Measurements from ENCODE around the gene DNAJC6. TPM values are rescaled to one million over a fixed set of nuclear protein-coding genes. Genes with fewer than 3 reads are reported as not detected.
A peak's percentile ranks its signal among the peaks of the same experiment; 100 is the strongest.

The DNAJC6 gene
- total RNA-seq, 1 experiment from 2014 or later = 3.1 TPM

- H3K9me3 Mint-ChIP-seq (ENCODE audit: low read depth, unreplicated experiment) = no peaks in the 10 kb centered on the region
- H3K4me1 Mint-ChIP-seq (ENCODE audit: low read depth, unreplicated experiment) = peaks cover 39% of the 10 kb centered on the region
- intact Hi-C loops (cut with micrococcal nuclease; ENCODE audit: unreplicated experiment) = no loop called here
- DNase-seq = no peak
- H3K36me3 Mint-ChIP-seq (ENCODE audit: insufficient read depth, unreplicated experiment) = peaks cover 4% of the 10 kb centered on the region
- H3K27me3 Mint-ChIP-seq (ENCODE audit: unreplicated experiment) = no peaks in the 10 kb centered on the region
- H3K4me3 Mint-ChIP-seq (ENCODE audit: low read depth, unreplicated experiment) = no peak overlapping the region
- no TSS peak for BruUV-seq (replicated peaks)
- TF ChIP-seq CTCF (IDR thresholded peaks at IDR 0.05; ENCODE audit: unreplicated experiment) = no peak
- CTCF ChIA-PET = interaction anchor here (1.2 kb wide), 1 partner anchor 13 kb away, joined by 3 read pairs; no protein-coding TSS in a partner anchor
- H3K27ac Mint-ChIP-seq (ENCODE audit: unreplicated experiment) = no peak overlapping the region
Measured at GRCh38 chr1:65412984-65413375, 103.6 kb downstream of the DNAJC6 start.

- Mint-ChIP-seq H3K27me3 (ENCODE audit: unreplicated experiment) (no peaks in the 10 kb centered on the region), H3K4me1 (ENCODE audit: low read depth, unreplicated experiment) (peaks cover 55% of the 10 kb centered on the region), H3K4me3 (ENCODE audit: low read depth, unreplicated experiment) (no peak overlapping the region), H3K27ac (ENCODE audit: unreplicated experiment) (no peak overlapping the region), H3K36me3 (ENCODE audit: insufficient read depth, unreplicated experiment) (peaks cover 3% of the 10 kb centered on the region), H3K9me3 (ENCODE audit: low read depth, unreplicated experiment) (no peaks in the 10 kb centered on the region)
- no TSS peak for BruUV-seq (replicated peaks)
- DNase-seq = no peak
- intact Hi-C loops (cut with micrococcal nuclease; ENCODE audit: unreplicated experiment) = no loop called here
- no peak for TF ChIP-seq CTCF (IDR thresholded peaks at IDR 0.05; ENCODE audit: unreplicated experiment)
- CTCF ChIA-PET = no interaction called here
Measured at GRCh38 chr1:65414538-65414937, 105.2 kb downstream of the DNAJC6 start.

- H3K4me1 Mint-ChIP-seq (ENCODE audit: low read depth, unreplicated experiment) = peaks cover 56% of the 10 kb centered on the region
- DNase-seq = no peak
- TF ChIP-seq CTCF (IDR thresholded peaks at IDR 0.05; ENCODE audit: unreplicated experiment) = no peak
- no peak overlapping the region for H3K4me3 Mint-ChIP-seq (ENCODE audit: low read depth, unreplicated experiment)
- H3K27ac Mint-ChIP-seq (ENCODE audit: unreplicated experiment) = no peak overlapping the region
- CTCF ChIA-PET = no interaction called here
- no peaks in the 10 kb centered on the region for H3K27me3 Mint-ChIP-seq (ENCODE audit: unreplicated experiment)
- BruUV-seq (replicated peaks) = no TSS peak
- no peaks in the 10 kb centered on the region for H3K9me3 Mint-ChIP-seq (ENCODE audit: low read depth, unreplicated experiment)
- no peaks in the 10 kb centered on the region for H3K36me3 Mint-ChIP-seq (ENCODE audit: insufficient read depth, unreplicated experiment)
- intact Hi-C loops (cut with micrococcal nuclease; ENCODE audit: unreplicated experiment) = loop anchor here (5.0 kb wide), 1 partner anchor 104 kb away; no protein-coding TSS in a partner anchor
Measured at GRCh38 chr1:65416767-65417166, 107.4 kb downstream of the DNAJC6 start.

GRCh38 chr1:65417729-65418128 is 108.4 kb downstream of the DNAJC6 start:
- no peak for TF ChIP-seq CTCF (IDR thresholded peaks at IDR 0.05; ENCODE audit: unreplicated experiment)
- DNase-seq = no peak
- no peaks in the 10 kb centered on the region for H3K27me3 Mint-ChIP-seq (ENCODE audit: unreplicated experiment)
- H3K4me1 Mint-ChIP-seq (ENCODE audit: low read depth, unreplicated experiment) = peaks cover 47% of the 10 kb centered on the region
- intact Hi-C loops (cut with micrococcal nuclease; ENCODE audit: unreplicated experiment) = loop anchor here (5.0 kb wide), 1 partner anchor 105 kb away; no protein-coding TSS in a partner anchor
- peak overlapping the region; percentile 26 for H3K4me3 Mint-ChIP-seq (ENCODE audit: low read depth, unreplicated experiment)
- no peaks in the 10 kb centered on the region for H3K9me3 Mint-ChIP-seq (ENCODE audit: low read depth, unreplicated experiment)
- no TSS peak for BruUV-seq (replicated peaks)
- H3K36me3 Mint-ChIP-seq (ENCODE audit: insufficient read depth, unreplicated experiment) = no peaks in the 10 kb centered on the region
- H3K27ac Mint-ChIP-seq (ENCODE audit: unreplicated experiment) = peak overlapping the region; percentile 4
- CTCF ChIA-PET = no interaction called here

All from Calu3 (cell line).